Measurements from ENCODE around the gene ANK2.

GRCh38 chr4:113114884-113115283 lies 65.4 kb downstream of the ANK2 start:
- TF ChIP-seq CTCF (IDR thresholded peaks at IDR 0.05; ENCODE audit: insufficient read depth, low read depth, low read length) (no peak), EZH2 (IDR thresholded peaks at IDR 0.05; ENCODE audit: insufficient read depth, low read length) (no peak)

All from astrocyte (in vitro differentiated cells and primary cell).